HG03139 (cell line): Measurements from ENCODE around the gene RNF11.
"Not testable (repeated sequence)": the region's sequence is repeated elsewhere in the genome, so short reads cannot be mapped to it uniquely, and the experiment has no call there.

Source experiments
- ATAC-seq: cut with Tn5 transposase; IDR thresholded peaks from one replicate; pipeline ENCODE4 v1.9.1; 2021; ENCODE audit not compliant: unreplicated experiment

Gene RNF11, protein sequence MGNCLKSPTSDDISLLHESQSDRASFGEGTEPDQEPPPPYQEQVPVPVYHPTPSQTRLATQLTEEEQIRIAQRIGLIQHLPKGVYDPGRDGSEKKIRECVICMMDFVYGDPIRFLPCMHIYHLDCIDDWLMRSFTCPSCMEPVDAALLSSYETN

DNA sequence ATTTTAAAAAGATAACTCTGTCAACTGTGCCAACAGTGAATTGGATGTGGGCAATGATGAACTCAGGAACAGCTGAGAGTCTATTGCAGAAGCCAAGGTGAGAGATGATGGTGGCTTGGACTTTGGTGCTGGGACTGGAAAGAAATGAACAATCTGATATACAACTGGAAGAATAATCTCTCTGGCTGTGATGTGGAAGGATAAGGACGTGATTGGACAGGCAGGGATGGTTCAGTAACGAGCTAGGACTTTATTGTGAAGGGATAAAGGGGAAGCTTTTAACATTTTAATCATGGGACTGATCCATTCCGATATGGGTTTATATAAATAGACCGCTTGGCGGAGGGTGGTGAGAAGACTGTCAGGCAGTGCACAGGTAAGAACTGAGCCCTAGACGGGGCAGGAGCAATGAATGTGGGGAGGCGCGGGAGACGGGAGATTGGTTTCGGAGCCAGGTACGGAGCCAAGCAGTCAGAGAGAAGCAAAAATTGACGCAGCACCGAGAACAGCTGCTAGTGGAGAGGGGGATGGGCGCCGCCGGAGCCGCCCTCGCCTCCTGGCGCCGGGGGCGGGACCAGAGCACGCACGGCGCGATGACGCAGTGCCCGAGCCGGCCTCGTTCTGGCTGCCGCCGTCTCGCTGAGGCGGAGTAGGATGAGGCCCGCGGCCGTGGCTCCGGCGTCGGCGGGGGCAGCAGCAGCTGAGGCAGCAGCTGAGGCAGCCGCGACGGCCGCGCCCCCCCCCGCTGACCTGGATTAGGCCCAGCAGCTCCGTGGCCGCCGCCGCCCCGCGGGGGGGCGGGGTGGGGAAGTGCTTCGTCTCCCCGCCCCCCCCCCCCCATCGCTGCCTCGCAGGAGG lies at the start of gene RNF11:
Gene RNF11, plus strand, starts transcription at position 601 of the 858 bp plus-strand sequence. CDS start 484 bp downstream, outside the sequence.
- ATAC-seq, result peak; percentile 79

DNA sequence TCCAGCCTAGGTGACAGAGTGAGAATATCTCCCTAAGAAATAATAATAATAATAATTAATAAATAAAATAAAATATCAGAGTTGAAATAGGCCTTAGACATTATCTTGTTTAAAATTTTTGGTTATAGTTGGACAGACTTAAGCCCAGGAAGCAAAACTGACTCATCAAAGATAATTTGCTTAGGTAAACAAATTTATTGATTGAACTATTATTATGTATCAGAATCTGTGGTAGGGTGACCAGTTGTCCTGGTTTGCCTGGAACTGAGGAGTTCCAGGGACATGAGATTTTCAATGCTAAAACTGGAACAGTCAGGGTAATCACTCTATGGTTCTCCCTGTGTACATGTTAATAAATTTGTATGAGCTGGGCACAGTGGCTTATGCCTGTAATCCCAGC lies 47.8 kb upstream of the RNF11 start:
- ATAC-seq, result no peak

GRCh38 chr1:51189421-51190073 lies 46.5 kb upstream of the RNF11 start:
- no peak for ATAC-seq

DNA sequence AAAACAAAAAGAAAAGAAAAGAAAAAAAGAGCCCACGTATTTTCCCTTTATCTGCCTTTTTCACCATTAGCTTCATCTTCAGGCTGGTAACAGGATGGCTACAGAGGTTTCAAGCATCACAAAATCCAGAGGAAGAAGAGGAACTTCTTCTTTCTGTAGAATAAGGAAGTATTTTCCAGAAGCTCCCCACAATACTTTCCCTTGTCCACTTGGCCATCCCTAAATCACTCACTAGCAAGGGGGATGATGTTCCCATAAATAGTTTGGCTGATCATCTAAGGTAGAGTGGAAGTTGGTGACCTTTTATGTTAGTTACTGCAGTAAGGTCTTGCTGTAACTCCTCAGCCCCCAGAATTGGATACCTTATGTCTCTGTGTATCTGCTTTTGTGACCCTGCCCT lies 45.1 kb upstream of the RNF11 start:
- ATAC-seq, result no peak

- no peak for ATAC-seq
These were observed 43.7 kb upstream of the RNF11 start for GRCh38 chr1:51192213-51192843.

GRCh38 chr1:51193564-51193963 lies 42.5 kb upstream of the RNF11 start:
- ATAC-seq, result no peak

DNA sequence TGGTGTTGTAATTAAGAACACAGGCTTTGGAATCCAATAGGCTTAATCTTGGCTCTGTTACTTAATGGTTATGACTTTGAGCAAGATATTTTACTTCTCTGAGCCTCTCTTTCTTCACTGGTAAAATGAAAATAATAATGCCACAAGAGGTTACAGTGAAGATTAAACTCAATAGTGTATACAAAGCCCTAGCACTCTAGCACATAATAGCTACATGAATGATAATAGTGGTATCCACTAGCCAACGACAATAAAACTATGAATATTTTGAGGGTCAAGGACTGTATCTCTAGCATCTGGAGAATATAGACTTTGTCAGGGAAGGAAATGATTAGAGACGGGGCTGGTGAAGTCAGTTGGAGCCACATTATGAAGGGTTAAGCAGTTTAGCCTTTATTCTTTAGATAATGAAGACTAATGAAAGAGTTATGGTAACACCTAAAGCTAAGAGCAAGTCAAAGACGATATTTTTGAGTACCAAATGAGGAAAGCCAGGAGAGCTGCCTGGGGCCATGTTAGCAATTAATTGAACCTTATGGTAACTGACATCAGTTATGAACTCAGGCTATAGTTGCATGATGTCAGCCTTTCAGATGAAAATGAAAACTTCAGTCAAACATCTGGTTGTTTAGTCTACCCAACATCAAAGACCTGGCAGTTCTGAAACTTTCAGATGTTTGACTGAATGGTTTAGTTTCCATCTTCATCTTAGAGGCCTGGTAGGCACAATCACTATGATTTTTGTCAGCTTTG lies 32.8 kb upstream of the RNF11 start:
- no peak for ATAC-seq

GRCh38 chr1:51203874-51204245 lies 32.2 kb upstream of the RNF11 start:
- no peak for ATAC-seq

DNA sequence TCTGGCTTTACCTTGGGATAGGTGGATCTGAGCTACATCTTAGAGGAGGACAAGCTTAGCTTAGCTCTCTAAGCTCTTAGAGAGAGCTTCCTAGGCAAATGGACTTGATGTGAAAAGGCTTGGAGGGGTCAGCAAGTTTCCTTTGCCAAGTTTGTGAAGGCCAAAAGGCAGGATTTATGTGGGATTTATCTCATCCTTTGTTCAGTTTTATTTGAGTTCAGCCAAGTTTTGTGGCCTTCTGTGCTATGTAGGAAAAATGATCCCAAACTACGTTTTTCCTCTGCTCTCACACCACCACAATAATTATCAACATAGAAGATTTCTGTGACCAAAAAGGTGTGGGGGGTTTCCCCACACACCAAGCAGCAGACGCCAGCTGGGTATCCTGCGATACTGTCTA lies 26.0 kb upstream of the RNF11 start:
- ATAC-seq, result no peak

DNA sequence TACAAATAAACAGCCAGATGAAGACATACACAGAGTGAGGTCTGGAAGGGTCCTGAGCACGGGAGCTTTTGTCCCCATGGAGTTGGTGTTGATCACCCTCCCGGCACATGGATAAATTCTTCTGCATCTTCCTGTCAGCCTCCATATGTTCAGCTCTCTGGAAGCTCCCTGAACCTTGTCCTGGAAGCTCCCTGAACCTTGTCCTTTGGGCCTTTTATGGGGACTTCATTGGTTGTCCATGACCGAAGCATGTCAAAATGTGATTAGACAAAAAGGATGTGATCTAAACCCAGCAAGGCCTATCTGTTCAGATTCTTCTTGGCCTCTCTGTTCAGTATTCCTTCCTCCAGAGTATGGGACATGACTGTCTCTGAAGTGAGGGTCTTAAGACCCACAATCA lies 25.4 kb upstream of the RNF11 start:
- ATAC-seq, result no peak

GRCh38 chr1:51214615-51215131 lies 21.4 kb upstream of the RNF11 start:
- no peak for ATAC-seq

DNA sequence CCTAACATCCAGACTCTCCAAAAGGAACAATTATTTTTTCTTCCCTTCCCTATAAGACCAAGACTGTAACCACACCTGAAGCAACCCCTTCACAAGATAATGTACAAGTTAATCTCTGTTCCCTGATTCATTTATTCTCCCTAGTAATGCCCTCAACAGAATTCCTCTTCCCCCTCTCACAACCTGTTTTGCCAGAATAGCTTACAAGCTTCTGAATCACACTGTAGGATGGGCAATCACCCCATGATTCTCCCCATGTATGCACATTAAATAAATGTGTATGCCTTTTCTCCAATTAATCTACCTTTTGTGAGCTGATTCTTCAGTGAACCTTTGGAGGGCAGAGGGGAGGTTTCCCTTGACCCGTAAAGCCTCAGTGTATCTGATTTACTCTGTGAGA lies 20.9 kb upstream of the RNF11 start:
- no peak for ATAC-seq

GRCh38 chr1:51216631-51217030 lies 19.4 kb upstream of the RNF11 start:
- no peak for ATAC-seq

GRCh38 chr1:51217101-51217500 lies 19.0 kb upstream of the RNF11 start:
- no peak for ATAC-seq

- ATAC-seq, result no peak
These were observed 17.5 kb upstream of the RNF11 start for GRCh38 chr1:51218570-51218969.

GRCh38 chr1:51219022-51219421 lies 17.1 kb upstream of the RNF11 start:
- no peak for ATAC-seq

- ATAC-seq, result not testable (repeated sequence)
These were observed 14.5 kb upstream of the RNF11 start for GRCh38 chr1:51221529-51221928.

- no peak for ATAC-seq
These were observed 13.8 kb upstream of the RNF11 start for GRCh38 chr1:51222136-51222787.

DNA sequence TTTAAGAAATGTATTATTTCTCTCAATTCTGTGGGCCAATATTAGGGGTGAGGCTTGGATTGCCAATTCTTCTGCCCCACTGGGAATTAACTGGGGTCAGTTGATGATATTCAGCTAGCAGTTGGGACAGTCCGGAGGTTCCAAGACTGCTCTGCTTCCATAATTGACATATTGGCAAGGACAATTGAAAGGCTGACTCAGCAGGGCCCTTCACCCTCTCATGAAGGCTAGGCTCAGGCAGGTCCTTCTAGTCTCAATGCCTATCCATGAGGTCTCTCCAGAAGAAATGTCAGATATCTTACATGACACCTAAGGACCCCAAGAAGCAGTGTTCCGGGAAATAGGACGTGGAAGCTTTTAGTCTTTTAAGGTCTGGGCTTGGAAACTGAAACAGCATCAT lies 13.3 kb upstream of the RNF11 start:
- no peak for ATAC-seq

DNA sequence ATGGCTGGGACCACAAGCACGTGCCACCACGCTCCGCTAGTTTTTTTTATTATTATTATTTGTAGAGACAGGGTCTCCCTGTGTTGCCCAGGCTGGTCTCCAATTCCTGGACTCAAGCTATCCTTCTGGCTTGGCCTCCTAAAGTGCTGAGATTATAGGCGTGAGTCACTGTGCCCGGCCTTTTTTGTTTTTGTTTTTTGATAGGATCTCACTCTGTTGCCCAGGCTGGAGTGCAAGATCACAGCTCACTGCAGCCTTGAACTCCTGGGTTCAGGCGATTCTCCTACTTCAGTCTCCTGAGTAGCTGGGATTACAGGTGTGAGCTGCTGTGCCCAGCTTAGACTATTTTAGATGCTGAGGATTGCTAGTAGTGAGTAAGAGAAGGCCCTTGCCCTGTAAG lies 11.8 kb upstream of the RNF11 start:
- ATAC-seq, result no peak
